GM21367 (cell line): ENCODE data around the gene ST3GAL4.
A peak's percentile ranks its signal among the peaks of the same experiment; 100 is the strongest.
"Not testable (repeated sequence)": the region's sequence is repeated elsewhere in the genome, so short reads cannot be mapped to it uniquely, and the experiment has no call there.

Source experiments
- ATAC-seq: cut with Tn5 transposase; IDR thresholded peaks from one replicate; pipeline ENCODE4 v1.9.1; 2021; ENCODE audit not compliant: unreplicated experiment

Gene ST3GAL4

GRCh38 chr11:126345759-126346585 is 9.5 kb upstream of the ST3GAL4 start:
- ATAC-seq, result no peak

- no peak for ATAC-seq
Measured at GRCh38 chr11:126346586-126346940, 8.9 kb upstream of the ST3GAL4 start.

- ATAC-seq, result not testable (repeated sequence)
Measured at GRCh38 chr11:126346946-126347345, 8.5 kb upstream of the ST3GAL4 start.

GRCh38 chr11:126347751-126348668 is 7.5 kb upstream of the ST3GAL4 start:
- ATAC-seq, result no peak

- ATAC-seq, result no peak
Measured at GRCh38 chr11:126348806-126349582, 6.5 kb upstream of the ST3GAL4 start.

- no peak for ATAC-seq
Measured at GRCh38 chr11:126350836-126351235, 4.7 kb upstream of the ST3GAL4 start.

- ATAC-seq, result no peak
Measured at GRCh38 chr11:126352163-126352562, 3.3 kb upstream of the ST3GAL4 start.

- no peak for ATAC-seq
Measured at GRCh38 chr11:126352934-126353801, 2.3 kb upstream of the ST3GAL4 start.

- peak; percentile 27 for ATAC-seq
Measured at GRCh38 chr11:126354631-126355323, 709 bp upstream of the ST3GAL4 start.

GRCh38 chr11:126355926-126356897 is 726 bp downstream of the ST3GAL4 start:
- peak; percentile 7 for ATAC-seq

- ATAC-seq, result no peak
Measured at GRCh38 chr11:126357055-126357962, 1.8 kb downstream of the ST3GAL4 start.

GRCh38 chr11:126357969-126358762 is 2.7 kb downstream of the ST3GAL4 start:
- no peak for ATAC-seq

GRCh38 chr11:126358763-126359160 is 3.3 kb downstream of the ST3GAL4 start:
- no peak for ATAC-seq

GRCh38 chr11:126359431-126360048 is 4.1 kb downstream of the ST3GAL4 start:
- ATAC-seq, result no peak

- no peak for ATAC-seq
Measured at GRCh38 chr11:126360049-126360446, 4.6 kb downstream of the ST3GAL4 start.

GRCh38 chr11:126361400-126361799 is 5.9 kb downstream of the ST3GAL4 start:
- no peak for ATAC-seq
